COLO829 (cell line): Measurements from ENCODE around the gene C12orf42.
"Not testable (repeated sequence)": the region's sequence is repeated elsewhere in the genome, so short reads cannot be mapped to it uniquely, and the experiment has no call there.

Source experiments
- DNase-seq: peaks from one replicate; pipeline ENCODE4 v3.0.0; 2012; ENCODE audit warnings: low spot score

Gene C12orf42

DNA sequence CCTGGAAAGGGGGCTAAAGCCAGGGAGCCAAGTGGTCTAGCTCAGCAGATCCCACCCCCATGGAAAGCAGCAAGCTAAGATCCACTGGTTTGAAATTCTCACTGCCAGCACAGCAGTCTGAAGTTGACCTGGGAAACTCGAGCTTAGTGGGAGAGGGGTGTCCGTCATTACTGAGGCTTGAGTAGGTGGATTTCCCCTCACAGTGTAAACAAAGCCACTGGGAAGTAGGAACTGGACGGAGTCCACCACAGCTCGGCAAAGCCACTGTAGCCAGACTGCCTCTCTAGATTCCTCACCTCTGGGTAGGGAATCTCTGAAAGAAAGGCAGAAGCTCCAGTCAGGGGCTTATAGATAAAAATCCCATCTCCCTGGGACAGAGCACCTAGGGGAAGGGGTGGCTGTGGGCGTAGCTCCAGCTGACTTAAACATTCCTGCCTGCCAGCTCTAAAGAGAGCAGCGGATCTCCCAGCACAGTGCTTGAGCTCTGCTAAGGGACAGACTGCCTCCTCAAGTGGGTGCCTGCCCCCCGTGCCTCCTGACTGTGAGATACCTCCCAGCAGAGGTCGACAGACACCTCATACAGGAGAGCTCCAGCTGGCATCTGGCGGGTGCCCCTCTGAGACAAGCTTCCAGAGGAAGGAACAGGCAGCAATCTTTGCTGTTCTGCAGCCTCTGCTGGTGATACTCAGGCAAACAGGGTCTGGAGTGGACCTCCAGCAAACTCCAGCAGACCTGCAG is 70.8 kb downstream of the C12orf42 start:
- DNase-seq: not testable (repeated sequence)

DNA sequence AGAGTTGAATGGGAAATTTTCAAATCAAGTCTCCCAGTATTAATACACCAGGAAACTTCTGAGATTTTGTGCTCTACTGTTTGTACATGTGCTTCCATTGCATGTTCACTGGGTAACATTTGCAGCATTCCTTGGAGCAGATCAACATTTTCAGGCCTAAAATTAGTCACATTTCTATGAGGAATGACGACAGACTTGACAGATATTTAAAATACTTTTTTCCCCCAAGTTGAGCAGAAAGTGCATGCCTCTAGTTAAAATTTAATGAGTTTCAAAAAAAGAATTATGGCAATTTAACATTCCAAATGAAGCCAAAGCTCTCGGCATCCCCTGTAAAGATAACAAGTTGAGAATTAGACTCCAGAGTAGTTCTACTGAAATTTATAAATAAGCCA is 72.3 kb downstream of the C12orf42 start:
- DNase-seq: no peak

DNA sequence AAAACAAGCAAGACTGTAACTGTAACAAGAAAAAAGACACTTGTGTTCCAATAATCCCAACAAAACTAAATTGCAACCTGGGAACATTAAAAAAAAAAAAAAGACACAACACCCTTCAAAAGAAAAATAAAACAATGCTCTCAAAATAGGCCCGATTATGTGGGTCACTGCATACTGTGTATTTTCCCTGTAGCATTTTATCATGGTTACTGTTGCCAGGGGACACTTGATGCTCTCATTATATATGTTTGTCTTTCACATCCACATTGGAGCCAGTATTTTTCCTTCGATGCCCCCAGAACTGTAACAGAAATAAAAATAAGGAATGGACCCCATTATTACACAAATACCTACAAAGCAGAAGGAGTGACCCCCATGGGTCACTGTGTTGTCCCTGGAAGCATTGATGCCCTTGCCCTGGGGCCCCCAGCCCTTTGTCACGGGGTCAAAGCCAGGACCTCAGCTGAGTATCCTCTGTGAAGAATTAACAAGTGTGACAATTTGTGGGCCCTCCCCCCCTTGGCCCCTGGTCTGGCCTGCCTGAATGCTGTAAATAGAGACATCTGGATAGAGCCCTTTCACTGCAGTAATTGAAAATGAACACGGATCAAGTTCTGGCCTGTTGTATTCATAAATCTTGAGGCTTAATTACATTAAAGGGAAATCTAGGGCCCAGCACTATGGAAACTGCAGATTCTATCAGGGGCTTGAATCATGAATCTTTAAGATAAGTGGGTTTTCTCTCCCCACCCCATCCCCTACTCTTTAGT is 72.8 kb downstream of the C12orf42 start:
- no peak for DNase-seq

DNA sequence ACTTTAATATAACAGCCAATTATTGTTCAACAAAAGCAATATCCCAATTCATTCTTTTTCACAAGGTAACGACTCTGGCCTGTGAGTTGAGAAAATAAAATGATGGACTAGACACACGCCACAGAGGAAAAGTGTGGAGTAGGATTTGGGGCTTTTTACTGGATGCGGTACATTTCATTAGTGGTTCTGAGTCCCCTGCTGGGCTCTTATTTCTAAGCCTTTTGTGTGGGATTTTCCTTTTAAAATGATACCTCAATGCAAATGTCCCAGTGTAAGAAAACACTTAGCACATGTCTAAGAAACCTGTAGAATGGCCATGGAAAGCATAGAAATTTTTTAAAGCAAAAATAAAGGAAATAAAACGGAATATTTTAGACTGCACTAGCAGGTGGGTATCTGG is 73.4 kb downstream of the C12orf42 start:
- DNase-seq: no peak

DNA sequence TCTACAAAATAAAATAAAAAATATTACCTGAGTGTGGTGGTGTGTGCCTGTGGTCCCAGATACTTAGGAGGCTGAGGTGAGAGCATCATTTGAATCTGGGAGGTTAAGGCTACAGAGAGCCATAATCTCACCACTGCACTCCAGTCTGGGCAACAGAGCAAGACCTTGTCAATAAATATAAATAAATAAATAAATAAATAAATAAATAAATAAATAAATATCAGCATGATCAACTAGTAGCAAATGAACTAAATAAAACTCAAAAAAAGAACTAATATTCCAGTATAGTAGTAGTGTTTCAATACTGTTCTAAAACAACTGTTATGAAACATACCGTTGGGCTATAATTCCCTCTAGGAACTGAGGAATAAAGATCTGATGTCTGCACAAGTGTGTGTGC is 74.4 kb downstream of the C12orf42 start:
- DNase-seq: no peak

DNA sequence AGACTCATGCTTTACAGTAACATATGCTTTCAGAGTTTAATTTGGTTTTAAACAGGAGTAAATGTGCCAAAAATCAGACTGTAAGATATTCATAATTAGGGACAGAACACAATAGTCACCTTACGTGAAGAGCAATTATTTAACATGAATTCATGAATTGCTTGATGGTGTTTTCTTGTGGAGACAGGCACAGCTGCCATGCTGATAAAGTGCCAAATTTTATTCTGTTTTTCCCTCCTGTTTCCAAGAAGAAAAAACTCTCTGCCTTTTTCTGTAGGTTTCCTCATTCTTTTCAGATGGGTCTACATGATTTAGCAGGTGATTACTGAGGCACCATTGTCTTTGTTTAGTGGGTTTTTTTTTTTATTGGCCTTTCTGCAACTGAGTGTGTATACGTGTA is 80.1 kb downstream of the C12orf42 start:
- no peak for DNase-seq

DNA sequence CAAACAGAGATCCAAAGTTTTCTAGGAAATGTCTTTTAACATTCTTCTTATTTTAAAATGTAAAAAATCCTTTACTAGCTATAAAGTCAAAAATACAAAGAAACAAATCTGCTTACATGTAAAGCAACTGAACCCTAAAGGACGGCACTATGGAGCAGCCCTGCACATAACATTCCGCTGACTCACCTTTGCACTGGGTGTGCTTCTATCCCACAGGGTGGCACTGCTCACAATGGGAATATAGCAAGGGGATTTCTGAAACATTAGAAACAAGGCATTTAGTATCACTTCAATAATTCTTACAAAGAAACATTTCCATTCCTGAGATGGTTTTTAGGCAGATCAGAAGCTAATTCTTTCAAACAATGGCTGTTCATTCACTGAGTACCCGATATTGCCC is 94.3 kb downstream of the C12orf42 start:
- no peak for DNase-seq

DNA sequence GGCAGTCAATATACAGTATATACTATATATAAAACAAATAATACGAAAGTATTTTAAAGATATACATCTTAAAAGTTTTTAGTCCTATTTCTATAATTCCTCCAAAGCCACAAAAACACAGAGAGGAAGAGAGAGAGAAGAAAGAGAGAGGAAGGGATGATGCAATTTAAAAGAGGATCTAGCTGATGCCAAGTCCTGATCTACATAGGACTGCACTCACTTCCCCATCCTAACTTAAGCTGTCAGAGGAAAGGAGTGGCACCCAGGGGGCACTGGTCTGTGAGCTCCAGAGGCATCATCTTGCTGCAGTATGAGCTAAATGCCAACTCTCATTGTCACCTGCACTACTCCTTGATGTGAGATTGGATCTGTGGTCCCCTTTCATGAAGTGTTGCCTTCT is 95.8 kb downstream of the C12orf42 start:
- no peak for DNase-seq

DNA sequence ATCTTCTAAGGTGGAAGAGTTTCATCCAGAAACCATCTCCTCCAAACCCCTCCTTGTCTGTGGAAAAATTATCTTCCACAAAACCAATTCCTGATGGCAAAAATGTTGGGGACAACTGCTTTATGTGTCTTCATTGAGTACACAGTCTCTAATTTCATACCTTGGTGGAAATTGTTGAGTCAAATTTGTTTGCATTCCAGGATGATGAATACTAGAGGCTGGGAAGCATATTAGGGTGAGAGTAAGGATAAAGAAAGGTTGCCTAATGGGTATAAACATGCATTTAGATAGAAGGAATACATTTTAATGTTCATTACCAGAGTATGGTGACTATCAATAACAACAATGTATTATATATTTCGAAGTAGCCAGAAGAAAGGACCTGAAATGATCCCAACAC is 98.2 kb downstream of the C12orf42 start:
- DNase-seq: no peak

DNA sequence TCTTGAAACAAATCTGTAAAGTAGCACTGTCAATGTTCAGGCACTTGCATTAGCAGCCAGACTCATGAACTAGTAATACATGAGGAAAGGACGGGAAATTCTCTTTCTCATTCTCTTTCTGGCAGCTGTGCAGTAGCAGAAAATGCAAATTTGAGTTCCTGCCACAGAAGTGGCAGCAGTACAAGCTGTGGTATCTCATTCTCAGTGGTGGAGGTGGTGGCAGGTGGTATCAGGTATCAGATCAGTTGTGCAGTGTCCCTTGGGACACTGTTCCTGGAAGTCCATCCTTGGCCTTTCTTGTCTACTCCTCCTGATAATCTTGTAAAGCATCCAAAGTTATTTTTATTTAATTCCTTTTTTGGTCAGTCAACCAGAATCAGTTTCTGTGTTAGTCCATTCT is 103.0 kb downstream of the C12orf42 start:
- no peak for DNase-seq

DNA sequence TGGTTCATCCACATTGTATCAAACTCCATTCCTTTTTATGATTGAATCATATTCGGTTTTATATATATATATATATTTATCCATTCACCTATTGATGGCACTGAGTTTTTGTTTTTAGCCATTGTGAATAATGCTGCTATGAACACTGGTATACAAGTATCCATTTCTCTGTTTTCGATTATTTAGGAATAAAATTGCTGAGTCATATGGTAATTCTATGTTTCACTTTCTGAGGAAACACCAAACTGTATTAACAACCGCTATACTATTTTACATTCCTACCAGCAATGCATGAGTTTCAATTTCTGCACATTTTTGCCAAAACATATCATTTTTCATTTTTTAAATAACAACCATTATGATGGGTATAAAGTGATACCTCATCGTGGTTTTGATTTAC is 104.7 kb downstream of the C12orf42 start:
- DNase-seq: no peak

DNA sequence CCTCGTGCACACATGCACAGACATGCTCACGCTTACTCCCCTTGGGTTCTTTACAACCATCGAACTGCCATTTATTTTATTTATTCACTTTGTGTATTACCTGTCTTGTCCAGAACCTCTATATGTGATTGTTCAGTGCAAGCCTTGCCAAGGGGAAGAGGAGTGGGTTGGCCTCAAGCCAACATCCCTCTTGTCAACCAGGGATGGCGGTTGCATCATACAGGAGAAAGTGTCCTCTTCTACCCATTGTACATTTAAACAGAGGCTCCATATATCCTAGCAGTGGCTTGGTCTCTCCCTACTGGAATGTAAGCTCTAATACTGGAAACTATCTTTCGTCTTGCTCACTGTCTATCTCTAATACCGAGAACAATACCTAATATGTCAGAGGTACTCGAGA is 108.4 kb downstream of the C12orf42 start:
- no peak for DNase-seq

DNA sequence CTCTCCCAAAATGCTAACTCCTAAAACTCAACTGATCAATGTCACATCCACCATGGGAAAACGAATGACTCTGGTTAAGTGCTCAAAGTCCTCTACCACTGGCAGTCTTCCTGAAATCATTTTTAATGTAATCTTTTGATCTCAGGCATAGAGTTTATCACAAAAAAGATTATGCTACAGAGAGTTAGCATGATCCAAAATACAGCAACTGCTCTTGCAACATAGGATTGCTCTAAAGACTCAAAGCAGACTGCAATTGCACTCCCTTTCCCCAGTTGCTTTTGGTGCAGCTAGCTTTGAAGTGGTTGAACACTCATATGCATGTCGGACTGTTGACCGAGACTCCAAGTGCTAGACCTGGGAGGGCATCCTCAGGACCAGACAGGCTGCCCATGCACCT is 109.3 kb downstream of the C12orf42 start:
- no peak for DNase-seq

DNA sequence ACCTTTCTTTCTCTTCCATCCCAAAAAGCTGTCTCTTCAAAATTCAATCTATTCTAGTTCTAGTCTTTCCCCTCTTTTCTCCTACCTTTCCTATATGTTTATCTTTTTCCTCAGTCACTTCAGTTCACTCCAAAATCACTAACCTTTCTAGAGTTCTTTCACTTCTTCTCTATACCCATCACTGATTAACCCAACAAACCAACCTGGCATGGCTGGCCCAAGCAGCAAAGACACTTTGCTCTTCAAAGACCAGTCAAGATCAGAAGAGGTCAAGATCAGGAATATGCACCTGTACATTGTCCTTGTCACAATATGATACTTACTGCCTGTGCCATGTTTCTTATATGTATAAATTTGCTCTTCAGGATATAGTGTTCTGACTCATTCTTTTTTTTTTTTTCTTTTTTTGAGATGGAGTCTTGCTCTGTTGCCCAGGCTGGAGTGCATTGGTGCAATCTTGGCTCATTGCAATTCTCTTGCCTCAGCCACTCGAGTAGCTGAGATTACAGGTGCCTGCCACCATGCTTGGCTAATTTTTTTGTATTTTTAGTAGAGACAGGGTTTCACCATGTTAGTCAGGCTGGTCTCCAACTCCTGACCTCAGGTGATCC is 112.9 kb downstream of the C12orf42 start:
- DNase-seq: no peak

DNA sequence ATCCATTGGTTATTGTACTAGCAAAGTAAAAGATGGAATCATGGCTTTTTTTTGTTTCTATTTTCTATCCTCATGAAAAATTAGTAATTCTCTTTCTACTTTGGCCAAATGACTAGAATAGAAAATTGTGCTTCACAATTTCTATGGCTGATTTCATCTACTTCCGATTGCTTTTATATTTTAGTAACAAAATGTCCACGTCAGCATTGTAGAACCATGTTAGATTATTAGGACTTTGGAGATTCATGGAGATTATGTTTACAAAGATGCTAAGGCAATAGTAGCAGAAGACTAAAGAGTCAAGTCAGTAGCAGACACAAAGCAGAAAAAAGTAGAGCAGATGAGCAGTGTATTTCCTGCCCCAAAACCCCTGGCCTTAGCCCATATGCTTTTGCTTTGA is 113.6 kb downstream of the C12orf42 start:
- DNase-seq: no peak

DNA sequence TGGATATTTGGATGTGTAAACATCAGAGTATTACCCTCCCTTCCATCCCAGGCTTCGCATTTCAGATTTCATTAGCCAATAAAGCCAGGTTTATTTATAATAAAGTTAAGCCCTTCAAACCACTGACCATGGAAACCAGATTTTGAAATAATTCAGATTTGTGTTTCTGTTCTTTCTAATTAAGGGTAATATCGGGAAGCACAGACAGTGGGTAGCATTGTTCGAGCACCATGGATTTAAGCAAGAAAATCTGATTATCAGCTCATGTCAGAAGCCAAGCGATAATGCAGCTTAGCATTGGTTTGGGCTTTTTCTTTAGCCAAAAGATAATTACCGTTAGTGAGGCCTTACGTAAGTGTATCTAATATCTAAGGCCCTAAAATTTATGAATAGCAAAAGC is 116.1 kb downstream of the C12orf42 start:
- DNase-seq: no peak

DNA sequence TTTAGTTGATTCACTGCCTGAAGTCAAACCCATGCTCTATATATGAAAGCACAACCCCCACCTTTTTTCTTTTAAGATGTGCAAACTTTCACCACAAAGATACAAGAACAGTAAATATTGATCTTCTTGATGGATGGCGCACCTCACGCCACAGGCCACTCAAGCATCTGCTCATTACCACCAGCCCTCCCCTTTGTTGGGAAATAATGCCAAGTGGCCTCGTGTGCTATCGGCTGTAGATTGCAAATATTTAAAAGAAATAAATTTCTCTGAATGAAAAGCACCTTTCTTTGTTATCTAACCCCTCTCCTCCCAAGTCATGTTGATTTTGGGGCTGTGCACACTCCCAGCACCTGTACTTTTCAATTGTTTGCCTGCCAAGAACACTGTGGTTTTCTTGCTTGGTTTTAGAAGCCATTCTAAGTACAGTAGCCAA is 122.7 kb downstream of the C12orf42 start:
- no peak for DNase-seq

DNA sequence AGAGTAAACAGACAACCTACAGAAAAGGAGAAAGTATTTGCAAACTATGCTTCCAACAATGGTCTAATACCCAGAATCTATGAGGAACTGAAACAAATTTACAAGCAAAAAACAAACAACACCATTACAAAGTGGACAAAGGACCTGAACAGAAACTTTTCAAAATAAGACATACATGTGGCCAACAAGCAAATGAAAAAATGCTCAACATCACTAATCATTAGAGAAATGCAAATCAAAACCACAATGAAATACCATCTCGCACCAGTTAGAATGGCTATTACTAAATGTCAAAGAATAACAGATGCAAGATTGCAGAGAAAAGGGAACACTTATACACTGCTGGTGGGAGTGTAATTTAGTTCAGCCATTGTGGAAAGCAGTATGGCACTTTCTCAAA is 125.8 kb downstream of the C12orf42 start:
- no peak for DNase-seq

DNA sequence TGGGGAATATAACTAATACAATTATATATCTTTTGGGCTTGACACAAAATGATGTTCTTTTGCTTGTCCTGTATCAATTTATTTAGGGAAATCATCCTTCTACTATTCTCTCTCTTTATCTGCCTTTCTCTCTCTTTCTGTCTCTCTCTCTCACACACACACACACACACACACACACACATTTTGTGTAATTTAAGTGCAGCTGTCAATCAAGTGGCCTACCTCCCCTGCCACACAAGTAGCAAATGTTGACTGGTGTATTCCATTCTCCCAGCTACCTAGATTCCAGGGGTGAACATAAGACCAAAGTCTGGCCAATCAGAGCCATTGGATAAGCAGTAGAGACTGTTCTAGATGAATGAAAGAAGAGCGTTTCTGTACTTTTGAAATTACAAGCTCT is 127.6 kb downstream of the C12orf42 start:
- DNase-seq: no peak

DNA sequence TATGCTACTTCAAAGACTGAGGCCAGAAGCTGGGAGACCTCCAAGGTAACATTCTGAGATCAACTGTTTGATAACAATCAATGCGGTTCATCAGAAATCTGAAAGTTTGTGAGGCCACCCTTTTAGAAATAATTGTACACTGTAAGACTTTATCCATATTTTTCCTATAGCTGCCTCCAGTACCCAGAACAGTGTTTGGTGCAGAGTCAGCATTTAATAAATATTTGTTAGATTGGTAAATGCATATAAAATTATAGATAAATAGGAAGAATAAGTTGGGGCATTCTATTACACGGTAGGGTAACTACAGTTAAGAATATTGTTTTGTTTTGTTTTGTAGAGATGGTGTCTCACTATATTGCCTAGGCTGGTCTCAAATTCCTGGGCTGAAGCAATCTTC is 141.4 kb downstream of the C12orf42 start:
- DNase-seq: no peak

DNA sequence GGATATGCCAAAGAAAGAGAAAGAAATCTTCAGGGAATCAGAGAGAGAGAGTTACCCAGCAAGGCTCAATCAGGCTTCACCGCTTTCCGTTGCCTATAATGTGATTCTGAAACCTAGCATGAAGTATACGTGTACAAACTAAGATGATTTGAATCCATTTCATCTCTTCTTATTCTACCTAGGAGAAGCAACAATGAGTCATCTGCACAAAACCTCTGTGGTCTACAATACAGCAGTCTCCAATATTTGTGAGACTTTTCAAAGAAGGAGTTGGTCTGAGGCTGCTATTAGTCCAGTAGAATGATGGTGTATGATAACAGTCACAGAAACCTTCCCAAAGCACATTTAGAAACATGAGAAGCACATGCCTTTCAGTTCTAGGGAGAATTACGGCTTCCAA is 141.9 kb downstream of the C12orf42 start:
- no peak for DNase-seq

DNA sequence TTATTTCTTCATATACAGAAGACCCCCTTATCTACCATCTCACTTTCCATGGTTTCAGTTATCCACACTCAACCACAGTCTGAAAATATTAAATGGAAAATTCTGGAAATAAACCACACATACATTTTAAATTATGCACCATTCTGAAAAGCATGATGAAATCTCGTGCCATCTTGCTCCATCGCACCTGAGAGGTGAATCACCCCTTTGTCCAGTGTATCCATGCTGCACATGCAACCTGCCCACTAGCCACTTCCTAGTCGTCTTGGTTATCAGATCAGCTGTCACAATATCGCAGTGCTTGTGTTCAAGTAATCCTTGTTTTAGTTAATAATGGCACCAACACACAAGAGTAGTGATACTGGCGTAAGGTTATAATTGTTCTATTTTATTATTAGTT is 145.7 kb downstream of the C12orf42 start:
- DNase-seq: no peak

DNA sequence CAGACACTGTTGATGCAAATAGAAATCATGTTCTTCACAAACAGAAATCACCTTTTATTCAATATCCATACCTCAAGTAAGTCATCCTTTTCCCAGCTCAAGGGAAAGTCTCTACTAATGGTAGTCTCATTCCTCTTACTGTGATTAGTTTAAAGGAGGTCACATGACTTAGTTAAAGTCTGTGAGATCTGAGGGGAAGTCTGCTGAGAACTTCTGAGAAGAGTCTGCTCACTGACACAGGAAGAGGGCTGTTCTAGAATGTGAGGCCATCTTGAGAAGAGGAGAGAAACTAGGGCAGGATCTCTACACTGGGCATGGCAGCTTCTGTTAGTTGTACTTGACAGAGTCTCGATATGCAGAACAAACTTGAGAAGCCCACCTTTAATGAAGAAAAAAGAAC is 146.8 kb downstream of the C12orf42 start:
- DNase-seq: no peak
